ENCODE measurements around the gene ALKBH5. TPM values are rescaled to one million over a fixed set of nuclear protein-coding genes. Genes with fewer than 3 reads are reported as not detected.

The ALKBH5 gene
- total RNA-seq, 1 donor from 2014 or later = 165 TPM

GRCh38 chr17:18231164-18231563, 47.5 kb downstream of the ALKBH5 start:
- Mint-ChIP-seq H3K4me3 (ENCODE audit: low read depth) (no peak overlapping the region), H3K36me3 (ENCODE audit: low read depth) (peaks cover 5% of the 10 kb centered on the region), H3K4me1 (ENCODE audit: low read depth) (peaks cover 17% of the 10 kb centered on the region), H3K9me3 (no peaks in the 10 kb centered on the region), H3K27me3 (ENCODE audit: low read depth) (no peaks in the 10 kb centered on the region), H3K27ac (no peak overlapping the region)
- DNase-seq (ENCODE audit: low spot score) = no peak
- intact Hi-C loops (cut with micrococcal nuclease) = no loop called here

DNA sequence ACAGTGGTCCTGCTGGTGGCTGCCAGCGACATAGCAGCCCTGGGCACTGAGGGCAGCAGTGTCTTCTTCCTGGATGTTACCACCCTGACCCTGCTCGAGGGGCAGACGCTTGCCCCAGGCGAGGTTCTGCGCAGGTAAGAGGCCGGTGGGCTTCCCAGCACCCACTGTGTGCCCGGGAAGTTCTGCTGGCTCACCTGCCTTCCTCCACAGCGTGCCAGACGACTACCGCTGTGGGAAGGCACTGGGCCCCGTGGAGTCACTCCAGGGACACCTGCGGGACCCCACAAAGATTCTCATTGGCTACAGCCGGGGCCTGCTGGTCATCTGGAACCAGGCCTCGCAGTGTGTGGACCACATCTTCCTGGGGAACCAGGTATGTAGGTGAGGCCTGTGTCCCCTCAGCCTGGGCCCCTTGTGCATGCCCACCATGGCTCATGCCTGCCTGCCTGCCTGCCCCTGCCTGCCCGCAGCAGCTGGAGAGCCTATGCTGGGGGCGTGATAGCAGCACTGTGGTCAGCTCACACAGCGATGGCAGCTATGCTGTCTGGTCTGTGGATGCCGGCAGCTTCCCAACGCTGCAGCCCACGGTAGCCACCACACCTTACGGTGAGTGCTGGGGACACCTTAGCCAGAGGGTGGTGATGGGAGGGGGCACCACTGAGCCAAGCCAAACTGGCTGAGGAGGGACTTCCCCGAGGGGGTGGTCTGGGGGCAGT, 50.3 kb downstream of the ALKBH5 start:
- Mint-ChIP-seq H3K36me3 (ENCODE audit: low read depth) (peaks cover 10% of the 10 kb centered on the region), H3K27ac (no peak overlapping the region), H3K9me3 (no peaks in the 10 kb centered on the region), H3K27me3 (ENCODE audit: low read depth) (no peaks in the 10 kb centered on the region), H3K4me3 (ENCODE audit: low read depth) (no peak overlapping the region), H3K4me1 (ENCODE audit: low read depth) (peaks cover 4% of the 10 kb centered on the region)
- DNase-seq (ENCODE audit: low spot score) = no peak
- intact Hi-C loops (cut with micrococcal nuclease) = no loop called here

GRCh38 chr17:18234853-18235380, 51.3 kb downstream of the ALKBH5 start:
- intact Hi-C loops (cut with micrococcal nuclease) = no loop called here
- Mint-ChIP-seq H3K4me3 (ENCODE audit: low read depth) (no peak overlapping the region), H3K4me1 (ENCODE audit: low read depth) (peaks cover 4% of the 10 kb centered on the region), H3K27me3 (ENCODE audit: low read depth) (no peaks in the 10 kb centered on the region), H3K36me3 (ENCODE audit: low read depth) (peaks cover 14% of the 10 kb centered on the region), H3K9me3 (no peaks in the 10 kb centered on the region), H3K27ac (peak overlapping the region; percentile 61)
- DNase-seq (ENCODE audit: low spot score) = no peak

- Mint-ChIP-seq H3K4me1 (ENCODE audit: low read depth) (peaks cover 4% of the 10 kb centered on the region), H3K27me3 (ENCODE audit: low read depth) (no peaks in the 10 kb centered on the region), H3K27ac (peak overlapping the region; percentile 61), H3K4me3 (ENCODE audit: low read depth) (no peak overlapping the region), H3K36me3 (ENCODE audit: low read depth) (peaks cover 14% of the 10 kb centered on the region), H3K9me3 (no peaks in the 10 kb centered on the region)
- intact Hi-C loops (cut with micrococcal nuclease) = no loop called here
- DNase-seq (ENCODE audit: low spot score) = no peak
These were observed 52.2 kb downstream of the ALKBH5 start for GRCh38 chr17:18235743-18236256.

DNA sequence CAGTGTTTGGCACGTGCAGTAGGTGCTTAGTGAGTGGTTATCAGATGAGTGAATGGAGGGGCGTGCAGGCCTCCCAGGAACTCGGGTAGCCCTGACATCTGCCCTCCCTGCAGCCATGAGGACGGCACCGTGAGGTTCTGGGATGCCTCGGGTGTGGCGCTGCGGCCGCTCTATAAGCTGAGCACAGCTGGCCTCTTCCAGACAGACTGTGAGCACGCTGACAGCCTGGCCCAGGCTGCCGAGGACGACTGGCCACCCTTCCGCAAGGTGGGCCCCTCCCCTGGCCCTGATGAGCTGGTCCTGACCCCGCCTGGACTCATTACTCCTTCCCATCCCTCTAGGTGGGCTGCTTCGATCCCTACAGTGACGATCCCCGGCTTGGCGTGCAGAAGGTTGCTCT, 52.9 kb downstream of the ALKBH5 start:
- no peaks in the 10 kb centered on the region for H3K27me3 Mint-ChIP-seq (ENCODE audit: low read depth)
- no peak overlapping the region for H3K4me3 Mint-ChIP-seq (ENCODE audit: low read depth)

DNA sequence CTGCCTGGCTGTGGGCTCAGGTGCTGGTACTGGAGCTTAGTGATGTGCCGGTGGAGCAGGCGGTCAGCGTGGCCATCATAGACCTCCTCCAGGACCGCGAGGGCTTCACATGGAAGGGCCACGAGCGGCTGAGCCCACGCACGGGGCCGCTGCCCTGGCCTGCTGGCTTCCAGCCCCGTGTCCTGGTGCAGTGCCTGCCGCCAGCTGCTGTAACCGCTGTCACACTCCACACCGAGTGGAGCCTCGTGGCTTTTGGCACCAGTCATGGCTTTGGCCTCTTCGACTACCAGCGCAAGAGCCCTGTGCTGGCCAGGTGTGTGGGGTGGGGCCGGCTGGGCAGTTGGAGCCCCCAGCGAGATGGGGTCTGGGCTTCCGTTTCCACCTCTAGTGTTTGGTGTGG, 53.8 kb downstream of the ALKBH5 start:
- Mint-ChIP-seq H3K4me1 (ENCODE audit: low read depth) (peaks cover 4% of the 10 kb centered on the region), H3K27ac (no peak overlapping the region), H3K36me3 (ENCODE audit: low read depth) (peaks cover 14% of the 10 kb centered on the region), H3K27me3 (ENCODE audit: low read depth) (no peaks in the 10 kb centered on the region), H3K9me3 (no peaks in the 10 kb centered on the region), H3K4me3 (ENCODE audit: low read depth) (no peak overlapping the region)
- DNase-seq (ENCODE audit: low spot score) = no peak
- intact Hi-C loops (cut with micrococcal nuclease) = no loop called here

More for the DNA sequence above, 52.9 kb downstream of the ALKBH5 start:
- intact Hi-C loops (cut with micrococcal nuclease) = no loop called here
- no peak overlapping the region for H3K27ac Mint-ChIP-seq
- DNase-seq (ENCODE audit: low spot score) = no peak
- peaks cover 4% of the 10 kb centered on the region for H3K4me1 Mint-ChIP-seq (ENCODE audit: low read depth)
- peaks cover 14% of the 10 kb centered on the region for H3K36me3 Mint-ChIP-seq (ENCODE audit: low read depth)
- no peaks in the 10 kb centered on the region for H3K9me3 Mint-ChIP-seq

- Mint-ChIP-seq H3K36me3 (ENCODE audit: low read depth) (peaks cover 14% of the 10 kb centered on the region), H3K4me1 (ENCODE audit: low read depth) (peaks cover 4% of the 10 kb centered on the region), H3K27me3 (ENCODE audit: low read depth) (no peaks in the 10 kb centered on the region), H3K4me3 (ENCODE audit: low read depth) (no peak overlapping the region), H3K9me3 (no peaks in the 10 kb centered on the region), H3K27ac (no peak overlapping the region)
- intact Hi-C loops (cut with micrococcal nuclease) = no loop called here
- DNase-seq (ENCODE audit: low spot score) = no peak
These were observed 54.7 kb downstream of the ALKBH5 start for GRCh38 chr17:18238299-18238698.

DNA sequence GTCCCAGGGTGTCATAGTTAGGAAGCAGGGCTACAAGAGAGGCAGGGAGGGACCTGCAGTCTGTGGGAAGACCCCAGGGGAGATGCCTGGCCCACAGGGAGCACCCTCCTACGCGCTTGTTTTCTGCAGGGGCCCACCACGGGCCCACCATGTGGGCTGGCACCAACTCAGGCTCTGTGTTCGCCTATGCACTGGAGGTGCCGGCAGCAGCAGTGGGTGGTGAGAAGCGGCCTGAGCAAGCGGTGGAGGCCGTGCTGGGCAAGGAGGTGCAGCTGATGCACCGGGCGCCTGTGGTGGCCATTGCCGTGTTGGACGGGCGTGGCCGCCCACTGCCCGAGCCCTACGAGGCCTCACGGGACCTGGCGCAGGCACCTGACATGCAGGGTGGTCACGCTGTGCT, 56.8 kb downstream of the ALKBH5 start:
- Mint-ChIP-seq H3K4me3 (ENCODE audit: low read depth) (no peak overlapping the region), H3K27me3 (ENCODE audit: low read depth) (no peaks in the 10 kb centered on the region), H3K36me3 (ENCODE audit: low read depth) (peaks cover 16% of the 10 kb centered on the region), H3K4me1 (ENCODE audit: low read depth) (peaks cover 4% of the 10 kb centered on the region), H3K9me3 (no peaks in the 10 kb centered on the region), H3K27ac (no peak overlapping the region)
- no peak for DNase-seq (ENCODE audit: low spot score)
- intact Hi-C loops (cut with micrococcal nuclease) = no loop called here

GRCh38 chr17:18241229-18241871, 57.7 kb downstream of the ALKBH5 start:
- H3K4me1 Mint-ChIP-seq (ENCODE audit: low read depth) = no peaks in the 10 kb centered on the region
- H3K4me3 Mint-ChIP-seq (ENCODE audit: low read depth) = no peak overlapping the region
- H3K36me3 Mint-ChIP-seq (ENCODE audit: low read depth) = peaks cover 17% of the 10 kb centered on the region
- H3K27ac Mint-ChIP-seq = no peak overlapping the region
- H3K9me3 Mint-ChIP-seq = no peaks in the 10 kb centered on the region
- no peaks in the 10 kb centered on the region for H3K27me3 Mint-ChIP-seq (ENCODE audit: low read depth)
- intact Hi-C loops (cut with micrococcal nuclease) = no loop called here
- DNase-seq (ENCODE audit: low spot score) = no peak

DNA sequence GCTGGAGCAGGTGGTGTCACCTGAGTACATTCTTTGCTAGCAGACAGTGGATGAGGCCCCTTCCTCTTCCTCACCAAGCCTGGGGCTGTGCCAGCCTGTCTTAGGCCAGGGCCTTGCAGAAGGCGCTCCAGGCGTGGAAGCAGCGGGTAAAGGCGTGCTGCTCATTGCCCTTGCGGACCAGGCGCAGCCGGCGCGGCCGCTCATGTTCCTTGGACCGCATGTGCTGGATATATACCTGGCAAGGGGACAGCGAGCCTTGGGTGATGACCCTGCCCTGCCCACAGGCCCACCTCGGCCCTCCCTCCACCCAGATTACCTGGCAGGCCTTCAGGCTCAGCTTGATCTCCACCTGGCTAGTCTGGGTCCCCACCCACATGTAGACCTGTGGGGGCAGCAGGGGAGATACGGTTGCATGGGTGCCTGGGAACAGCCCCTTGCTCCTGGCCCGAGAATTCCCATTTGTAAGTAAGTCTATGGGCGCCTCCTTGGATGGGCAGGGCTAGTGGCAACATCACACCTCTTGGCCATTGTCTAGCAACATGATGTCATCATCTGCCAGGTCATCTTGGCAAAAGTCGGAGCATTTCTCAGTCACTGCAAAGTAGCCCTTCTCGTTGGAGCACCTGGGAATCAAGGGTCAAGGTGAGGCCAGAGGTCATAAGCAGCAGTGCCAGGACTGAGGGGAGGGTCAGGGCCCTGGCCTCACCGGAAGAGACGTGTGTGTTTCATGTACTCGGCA, 61.6 kb downstream of the ALKBH5 start:
- Mint-ChIP-seq H3K36me3 (ENCODE audit: low read depth) (peaks cover 38% of the 10 kb centered on the region), H3K9me3 (no peaks in the 10 kb centered on the region), H3K27me3 (ENCODE audit: low read depth) (no peaks in the 10 kb centered on the region), H3K4me1 (ENCODE audit: low read depth) (peaks cover 2% of the 10 kb centered on the region), H3K27ac (no peak overlapping the region), H3K4me3 (ENCODE audit: low read depth) (no peak overlapping the region)
- intact Hi-C loops (cut with micrococcal nuclease) = no loop called here
- no peak for DNase-seq (ENCODE audit: low spot score)

- H3K36me3 Mint-ChIP-seq (ENCODE audit: low read depth) = peaks cover 48% of the 10 kb centered on the region
- intact Hi-C loops (cut with micrococcal nuclease) = no loop called here
- no peaks in the 10 kb centered on the region for H3K9me3 Mint-ChIP-seq
- H3K4me3 Mint-ChIP-seq (ENCODE audit: low read depth) = no peak overlapping the region
- no peaks in the 10 kb centered on the region for H3K27me3 Mint-ChIP-seq (ENCODE audit: low read depth)
- peaks cover 2% of the 10 kb centered on the region for H3K4me1 Mint-ChIP-seq (ENCODE audit: low read depth)
- no peak overlapping the region for H3K27ac Mint-ChIP-seq
- DNase-seq (ENCODE audit: low spot score) = no peak
These were observed 62.6 kb downstream of the ALKBH5 start for GRCh38 chr17:18246109-18246725.

DNA sequence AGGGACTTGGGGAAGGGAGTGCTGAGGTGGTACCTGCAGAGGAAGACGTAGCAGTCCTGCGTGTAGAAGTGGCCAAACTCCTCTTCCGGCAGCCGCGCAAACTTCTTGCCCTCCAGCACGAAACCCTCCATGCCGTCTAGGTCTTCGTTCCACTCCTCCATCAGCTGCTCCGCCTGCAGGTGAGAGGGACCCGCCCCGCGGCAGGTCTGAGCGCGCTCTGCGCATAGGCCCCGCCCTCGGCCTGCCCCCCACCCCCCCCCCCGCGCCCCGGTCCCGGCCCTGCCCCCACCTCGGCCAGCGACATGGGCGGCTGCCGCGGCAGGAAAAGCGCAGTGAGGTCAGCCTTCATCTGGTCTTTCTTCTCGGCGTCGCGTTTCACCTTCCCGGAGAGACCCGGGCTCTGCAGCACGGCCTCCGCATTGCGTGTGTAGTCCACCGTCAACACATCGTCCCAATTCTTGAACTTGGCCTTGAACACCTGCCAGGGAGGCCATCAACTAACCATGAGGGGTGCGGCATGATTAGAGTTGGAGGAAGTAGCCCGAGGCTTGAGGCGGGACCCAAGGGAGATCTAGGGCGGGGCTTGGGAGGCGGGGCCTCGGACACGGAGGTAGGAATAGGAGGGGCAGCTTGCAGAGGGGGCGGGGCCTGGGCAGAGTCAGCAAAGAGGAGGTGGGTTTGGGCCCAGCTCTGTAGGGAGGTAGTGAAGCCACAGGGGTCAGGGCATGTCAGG, 63.4 kb downstream of the ALKBH5 start:
- peak; percentile 33 for DNase-seq (ENCODE audit: low spot score)
- Mint-ChIP-seq H3K9me3 (no peaks in the 10 kb centered on the region), H3K27me3 (ENCODE audit: low read depth) (no peaks in the 10 kb centered on the region), H3K4me1 (ENCODE audit: low read depth) (peaks cover 2% of the 10 kb centered on the region), H3K27ac (no peak overlapping the region), H3K36me3 (ENCODE audit: low read depth) (peaks cover 53% of the 10 kb centered on the region), H3K4me3 (ENCODE audit: low read depth) (no peak overlapping the region)
- intact Hi-C loops (cut with micrococcal nuclease) = no loop called here

All from activated T-helper 2 cell treated with anti-CD3 and anti-CD28 coated beads, Interferon-gamma antibody, Interleukin-2, Interleukin-4, amounts not matched to agents 10 μg/mL and 5 μg/mL and 100 μg/mL, durations not matched to agents 14 hours and 24 hours and 36 hours (primary cell).